NB4 (cell line): ENCODE data around the gene ALPK3.

Experiments
- CTCF ChIP-seq: IDR thresholded peaks from one replicate; pipeline ENCODE4 v1.5.1; 2012; ENCODE audit warnings: low read depth, low read length
- MYC ChIP-seq: IDR thresholded peaks from 2 replicates; pipeline ENCODE4 v1.6.1; 2011; ENCODE audit warnings: low read depth, low read length
- POLR2A ChIP-seq: IDR thresholded peaks from 2 replicates; pipeline ENCODE4 v1.6.1; 2011; ENCODE audit warnings: mild to moderate bottlenecking; ENCODE audit not compliant: insufficient read length; ENCODE audit errors: extremely low read depth

- no peak for TF ChIP-seq CTCF
- TF ChIP-seq POLR2A = no peak
- TF ChIP-seq MYC = no peak
Measured at GRCh38 chr15:84840255-84840654, 23.1 kb downstream of the ALPK3 start.
